ENCODE results near the gene CSNK1D.

Gene CSNK1D

DNA sequence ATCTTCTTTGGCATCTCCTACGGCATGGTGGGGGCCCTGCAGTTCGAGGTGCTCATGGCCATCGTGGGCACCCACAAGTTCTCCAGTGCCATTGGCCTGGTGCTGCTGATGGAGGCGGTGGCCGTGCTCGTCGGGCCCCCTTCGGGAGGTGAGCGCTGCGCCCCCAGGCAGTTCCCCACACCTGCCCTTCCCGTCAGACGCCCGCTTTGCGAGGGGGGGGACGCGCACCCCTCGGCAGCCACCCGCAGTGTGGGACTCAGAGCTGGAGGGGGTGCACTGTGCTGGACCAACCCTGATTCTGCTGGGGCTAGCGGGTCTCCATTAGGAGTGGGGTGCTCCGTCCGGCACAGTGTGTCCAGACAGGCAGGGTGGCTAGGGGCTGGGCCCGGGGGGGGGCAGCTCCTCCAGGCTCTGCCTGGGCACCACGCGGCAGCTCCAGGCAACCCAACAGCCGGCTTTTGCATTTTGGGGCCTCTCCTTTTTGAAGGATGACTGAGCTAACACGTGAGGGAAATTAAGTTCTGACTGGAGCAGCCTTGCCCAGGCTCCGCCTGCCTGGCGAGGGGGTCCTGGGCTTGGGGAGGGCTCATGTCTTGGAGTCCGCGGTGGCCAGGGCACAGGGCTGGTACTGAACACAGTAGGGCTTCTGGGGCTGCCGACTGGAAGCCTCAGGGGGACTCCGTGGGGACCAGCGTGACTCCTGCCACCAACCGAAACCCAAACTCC lies 35.6 kb downstream of the CSNK1D start:
- no peak for DNase-seq

DNA sequence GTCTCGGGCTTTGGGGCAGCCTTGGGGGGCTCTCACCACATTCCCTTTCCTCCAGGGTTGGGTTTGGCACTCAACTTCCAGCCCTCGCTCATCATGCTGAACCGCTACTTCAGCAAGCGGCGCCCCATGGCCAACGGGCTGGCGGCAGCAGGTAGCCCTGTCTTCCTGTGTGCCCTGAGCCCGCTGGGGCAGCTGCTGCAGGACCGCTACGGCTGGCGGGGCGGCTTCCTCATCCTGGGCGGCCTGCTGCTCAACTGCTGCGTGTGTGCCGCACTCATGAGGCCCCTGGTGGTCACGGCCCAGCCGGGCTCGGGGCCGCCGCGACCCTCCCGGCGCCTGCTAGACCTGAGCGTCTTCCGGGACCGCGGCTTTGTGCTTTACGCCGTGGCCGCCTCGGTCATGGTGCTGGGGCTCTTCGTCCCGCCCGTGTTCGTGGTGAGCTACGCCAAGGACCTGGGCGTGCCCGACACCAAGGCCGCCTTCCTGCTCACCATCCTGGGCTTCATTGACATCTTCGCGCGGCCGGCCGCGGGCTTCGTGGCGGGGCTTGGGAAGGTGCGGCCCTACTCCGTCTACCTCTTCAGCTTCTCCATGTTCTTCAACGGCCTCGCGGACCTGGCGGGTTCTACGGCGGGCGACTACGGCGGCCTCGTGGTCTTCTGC lies 36.3 kb downstream of the CSNK1D start:
- no peak for DNase-seq

- DNase-seq, result peak; percentile 71
Observed at GRCh38 chr17:82236142-82236971, 37.1 kb downstream of the CSNK1D start.

DNA sequence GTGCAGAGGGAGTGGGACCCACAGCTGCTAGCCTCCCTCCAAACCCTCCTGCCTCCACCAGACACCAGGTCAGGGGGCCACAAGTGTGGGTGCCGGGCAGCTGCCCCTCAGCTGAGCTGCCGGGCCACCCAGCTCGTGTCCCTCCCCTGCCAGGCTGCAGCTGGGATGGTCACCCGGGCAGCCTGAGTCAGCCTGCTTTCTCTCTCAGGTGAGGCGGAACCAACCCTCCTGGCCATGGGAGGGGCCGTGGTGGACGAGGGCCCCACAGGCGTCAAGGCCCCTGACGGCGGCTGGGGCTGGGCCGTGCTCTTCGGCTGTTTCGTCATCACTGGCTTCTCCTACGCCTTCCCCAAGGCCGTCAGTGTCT lies 37.7 kb downstream of the CSNK1D start:
- no peak for DNase-seq

DNA sequence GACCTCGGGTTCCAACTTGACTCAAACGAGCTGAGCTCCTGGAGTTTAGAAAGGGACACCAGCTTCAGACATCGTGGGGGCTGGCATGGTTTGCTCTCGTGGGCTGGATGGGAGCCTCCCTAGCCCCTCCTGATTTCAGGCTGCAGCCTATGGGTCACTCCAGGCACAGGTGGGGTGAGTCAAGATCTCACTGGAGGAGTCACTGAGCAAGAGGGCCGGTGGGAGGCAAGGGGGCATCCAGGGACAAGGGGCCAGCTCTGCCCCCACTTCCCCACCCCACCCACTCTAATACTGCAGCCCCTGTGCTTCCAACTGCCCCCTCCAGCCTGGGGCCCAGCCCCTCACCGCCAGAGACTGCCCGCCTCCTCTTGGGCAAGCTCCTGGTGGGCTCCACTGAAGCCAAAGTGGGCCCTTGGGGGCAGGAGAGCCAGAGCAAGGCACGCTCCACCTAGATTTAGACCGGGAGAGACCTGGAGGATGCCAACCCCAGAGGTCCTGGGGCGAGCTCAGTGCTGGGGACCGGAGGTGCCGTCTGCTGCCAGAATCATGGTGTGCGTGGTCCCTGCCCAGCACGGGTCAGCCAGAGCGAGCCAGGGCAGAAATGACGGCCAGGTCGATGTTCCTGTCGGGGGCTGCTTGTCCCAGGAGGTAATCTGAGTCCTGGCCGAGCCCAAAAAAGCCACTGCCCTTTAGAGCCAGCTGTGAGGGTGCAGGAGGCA lies 38.3 kb downstream of the CSNK1D start:
- no peak for DNase-seq

DNA sequence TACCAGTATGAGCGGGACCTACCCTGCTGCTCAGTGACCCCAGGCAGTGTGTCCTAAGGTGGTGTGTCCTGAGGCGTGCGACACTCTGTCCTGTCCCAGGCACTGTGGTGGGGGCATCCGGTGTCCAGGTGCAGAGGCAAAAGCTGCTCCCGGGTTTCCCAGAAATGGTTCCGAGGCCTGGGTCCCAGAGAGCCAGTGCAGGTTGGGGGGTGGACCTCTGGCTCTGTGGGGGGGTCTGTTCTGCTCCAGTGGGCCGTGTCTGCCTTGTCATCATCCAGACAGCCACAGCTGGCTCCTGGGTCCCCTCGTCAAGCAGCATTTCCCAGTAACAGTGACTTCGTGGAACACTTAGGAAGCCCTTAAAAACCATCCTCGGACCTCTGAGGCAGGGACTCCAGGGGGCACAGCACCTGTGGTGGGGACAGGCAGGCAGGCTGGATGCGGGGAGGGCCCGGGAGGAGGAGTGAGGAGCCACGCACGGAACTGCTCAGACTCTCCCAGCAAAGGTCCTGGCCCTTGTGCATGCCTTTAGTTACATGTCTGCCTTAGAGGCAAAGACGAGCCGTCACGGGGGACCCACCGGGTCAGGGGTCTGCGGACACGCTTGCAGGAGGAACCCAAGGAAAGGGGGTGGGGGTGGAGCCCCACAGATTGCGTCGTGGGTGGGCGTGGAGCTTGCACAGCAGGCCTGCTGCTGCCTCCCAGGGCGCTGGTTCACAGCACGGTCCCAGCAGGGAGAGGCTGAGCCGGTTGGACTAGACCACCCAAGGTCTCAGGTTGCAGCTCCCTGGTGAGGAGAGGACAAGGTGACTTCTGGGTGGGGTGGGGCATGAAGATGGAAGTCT lies 39.1 kb downstream of the CSNK1D start:
- DNase-seq, result no peak

DNA sequence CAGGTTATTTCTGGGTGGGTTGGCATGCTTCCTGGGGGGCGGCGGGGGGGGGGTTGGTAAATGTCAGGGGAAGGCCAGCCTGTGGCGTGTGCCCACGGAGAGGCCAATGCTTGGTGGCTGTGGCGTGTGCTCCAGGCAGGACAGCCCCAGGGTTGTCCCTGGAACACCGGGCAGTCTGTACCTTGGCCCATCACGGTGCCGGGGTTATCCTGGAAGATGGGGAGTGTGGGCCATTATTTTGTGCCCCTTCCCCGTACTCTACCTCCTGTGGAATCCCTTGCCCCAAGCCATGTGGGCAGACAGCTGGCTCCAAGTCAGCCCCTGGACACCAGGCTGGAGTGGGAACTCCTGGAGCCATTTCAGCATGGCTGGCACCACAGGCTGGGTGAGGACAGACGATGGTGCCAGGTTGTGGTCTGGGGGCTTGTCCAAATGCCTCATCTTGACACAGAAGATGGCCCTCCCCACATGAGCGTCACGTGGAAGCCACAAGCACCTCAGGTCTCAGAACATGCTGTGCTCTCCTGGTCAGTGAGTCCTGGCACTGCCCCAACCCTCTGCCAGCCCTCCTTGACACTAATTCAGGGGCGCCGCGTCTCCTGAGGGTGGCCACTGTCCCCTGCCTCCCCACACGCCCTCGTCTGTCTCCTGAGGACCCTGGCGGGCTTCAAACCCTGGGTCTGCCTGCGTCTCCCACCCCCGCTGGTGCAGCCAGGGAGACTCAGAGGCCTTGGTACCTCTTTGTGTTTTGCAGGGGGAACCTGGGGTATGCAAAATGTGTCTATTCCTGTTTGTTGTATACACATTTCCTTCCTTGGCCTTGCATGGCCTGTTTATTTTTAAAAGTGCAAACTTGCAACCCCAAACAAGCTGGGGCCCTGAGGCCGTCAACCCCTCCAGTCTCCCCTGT lies 40.4 kb downstream of the CSNK1D start:
- DNase-seq, result no peak

DNA sequence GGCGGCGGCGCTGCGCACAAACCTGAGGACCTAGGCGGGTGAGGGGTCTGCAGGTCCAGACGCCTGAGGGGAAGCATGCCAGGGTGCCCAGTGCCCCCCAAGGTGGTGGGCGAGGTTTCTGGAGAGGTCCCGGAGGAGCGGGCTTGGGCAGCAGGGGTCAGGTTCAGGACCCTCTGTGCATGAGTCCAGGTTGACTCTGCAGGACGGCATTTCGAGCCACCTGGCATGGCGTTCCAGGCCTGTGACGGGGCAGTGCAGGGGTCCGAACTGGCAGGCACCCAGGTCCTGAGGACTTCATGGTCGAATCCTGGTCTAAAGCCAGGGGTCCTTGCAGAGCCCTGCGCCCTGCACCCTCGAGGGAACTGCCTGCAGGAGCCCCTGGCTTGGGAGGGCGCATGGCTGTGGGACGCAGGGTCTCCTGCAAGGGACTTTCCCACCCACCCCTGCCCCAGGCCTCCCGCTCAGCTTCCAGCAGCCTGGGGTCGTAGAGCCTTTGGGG lies 41.1 kb downstream of the CSNK1D start:
- DNase-seq, result no peak

- no peak for DNase-seq
Observed at GRCh38 chr17:82231562-82232321, 41.8 kb downstream of the CSNK1D start.

DNA sequence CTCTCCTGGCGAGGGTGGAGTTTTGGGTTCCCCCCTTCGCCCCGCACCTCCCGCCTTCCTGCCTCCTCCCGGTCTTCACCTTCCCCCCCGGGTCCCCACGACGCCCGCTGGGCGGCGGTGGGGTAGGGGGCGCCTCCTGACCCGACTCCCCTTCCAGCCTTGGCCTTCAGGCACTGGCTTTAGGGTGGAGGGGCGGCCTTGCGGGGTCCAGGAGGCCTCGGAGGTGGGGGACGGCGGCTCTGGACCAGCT lies 42.3 kb downstream of the CSNK1D start:
- DNase-seq, result no peak

DNA sequence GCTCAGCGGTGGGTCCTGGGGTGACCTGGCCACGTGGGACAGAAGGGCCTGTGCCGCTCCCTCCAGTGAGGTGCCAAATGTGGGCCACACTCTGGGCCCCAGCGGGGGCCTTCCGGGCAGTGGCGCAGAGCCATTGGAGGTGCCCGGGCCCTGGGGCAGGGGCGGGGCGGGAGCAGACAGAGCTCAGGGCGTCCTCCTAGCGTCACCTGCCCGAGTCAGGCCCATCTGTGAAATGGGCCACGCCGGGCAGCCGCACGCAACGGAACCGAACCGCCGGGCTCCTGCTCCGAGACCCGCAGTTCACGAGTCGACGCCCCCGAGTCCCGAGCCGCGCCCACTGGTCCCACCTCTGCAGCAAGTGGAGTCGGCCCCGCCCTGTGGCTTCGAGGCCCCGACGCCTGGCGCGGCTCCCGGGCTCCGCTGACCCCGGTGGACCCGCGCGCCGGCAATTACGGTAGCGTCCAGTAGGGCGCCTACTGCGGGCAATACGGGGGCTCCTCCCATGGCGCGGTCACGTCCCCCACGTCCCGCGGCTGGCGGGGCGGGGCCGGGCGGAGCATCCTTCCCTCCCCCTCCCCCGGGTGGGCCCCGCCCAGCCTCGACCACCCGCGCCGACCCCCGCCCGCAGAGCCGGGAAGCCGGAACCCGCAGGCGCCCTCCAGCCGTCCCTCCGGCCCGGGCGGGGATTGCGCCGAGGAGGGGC lies 42.7 kb downstream of the CSNK1D start:
- peak; percentile 46 for DNase-seq

GRCh38 chr17:82229698-82230608 lies 43.5 kb downstream of the CSNK1D start:
- no peak for DNase-seq

- peak; percentile 64 for DNase-seq
Observed at GRCh38 chr17:82228842-82229697, 44.4 kb downstream of the CSNK1D start, which contains the start of gene SLC16A3. Gene SLC16A3 (plus strand): TSS chr17:82229042. CDS start chr17:82236009, 6,967 bp downstream.

- DNase-seq, result peak; percentile 53
Observed at GRCh38 chr17:82228278-82228841, 45.1 kb downstream of the CSNK1D start.

DNA sequence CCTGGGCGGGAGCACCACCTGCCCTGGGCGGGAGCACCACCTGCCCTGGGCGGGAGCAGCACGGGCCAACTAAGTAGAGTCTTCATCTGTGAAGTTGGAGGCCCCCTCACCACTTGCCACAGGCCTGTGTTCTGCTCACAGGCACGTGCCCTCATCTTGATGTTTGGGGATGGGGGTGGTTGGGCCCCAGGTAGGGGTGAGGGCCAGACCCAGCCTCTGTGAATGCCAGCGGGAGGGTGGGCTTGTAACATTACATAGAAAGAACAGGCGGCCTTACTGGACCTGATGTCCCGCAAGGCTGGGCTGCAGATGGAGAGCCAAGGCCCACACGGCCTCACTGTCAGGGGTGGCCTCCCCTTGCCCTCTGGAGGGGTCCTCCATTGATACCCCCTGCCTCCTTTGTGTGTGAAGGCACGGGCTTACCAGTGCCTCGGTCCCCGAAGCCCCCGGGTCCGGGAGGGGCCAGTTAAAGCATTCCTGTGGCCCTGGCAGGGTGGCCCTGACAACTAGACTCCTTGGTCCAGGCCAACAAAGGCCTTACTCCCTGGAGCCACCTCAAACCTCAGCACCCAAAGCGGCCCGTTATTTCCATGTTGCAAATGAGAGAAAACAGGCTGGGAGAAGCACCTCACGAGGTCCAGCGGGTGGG lies 45.7 kb downstream of the CSNK1D start:
- DNase-seq, result no peak

DNA sequence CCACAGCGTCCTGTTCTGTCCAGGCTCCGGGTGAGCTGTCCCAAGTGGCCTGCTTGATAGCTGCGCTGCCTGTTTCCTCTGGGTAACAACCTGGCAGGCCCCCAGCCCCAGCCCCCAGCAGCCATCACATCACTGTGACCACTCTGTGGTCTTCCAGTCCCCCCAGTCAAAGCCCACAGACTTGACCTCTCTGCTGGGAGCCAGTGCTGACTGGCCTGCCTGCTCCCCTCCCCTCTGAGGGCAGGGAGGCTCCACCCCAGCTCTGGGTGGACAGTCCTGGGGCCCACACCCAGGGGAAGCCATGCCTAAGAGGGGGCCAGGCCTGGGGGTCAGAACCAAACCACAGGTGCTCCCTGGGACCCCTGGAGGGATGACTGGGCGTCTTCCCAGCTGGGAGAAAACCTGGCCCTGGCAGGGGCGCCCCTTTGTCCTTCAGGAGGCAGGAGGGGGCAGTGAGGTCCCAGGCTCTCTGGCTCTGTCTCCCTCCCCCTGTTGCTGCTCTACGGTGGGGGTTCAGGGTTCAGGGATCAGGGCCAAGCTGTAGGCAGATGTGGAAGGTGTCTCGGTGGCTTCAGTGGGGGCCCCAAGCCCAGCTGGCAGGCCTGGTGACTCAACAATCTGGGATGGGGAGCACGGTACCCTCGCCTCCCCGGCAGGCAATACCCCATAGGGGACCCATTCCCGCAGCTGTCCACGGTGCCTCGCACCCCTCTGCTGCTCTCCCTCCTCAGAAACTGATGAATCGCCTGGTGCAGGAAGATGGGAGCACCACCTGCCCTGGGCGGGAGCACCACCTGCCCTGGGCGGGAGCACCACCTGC lies 46.5 kb downstream of the CSNK1D start:
- no peak for DNase-seq

Data from activated CD4-positive, alpha-beta T cell treated with anti-CD3 and anti-CD28 coated beads, Interleukin-2, amount 50 U/mL, for 1 hour (primary cell).